ENCODE measurements around the gene RPH3AL. TPM values are rescaled to one million over a fixed set of nuclear protein-coding genes. Genes with fewer than 3 reads are reported as not detected.
A peak's percentile ranks its signal among the peaks of the same experiment; 100 is the strongest.

RPH3AL gene
- total RNA-seq, 4 donors from 2014 or later = 31.4 to 92.4 (median 48.6) TPM

DNA sequence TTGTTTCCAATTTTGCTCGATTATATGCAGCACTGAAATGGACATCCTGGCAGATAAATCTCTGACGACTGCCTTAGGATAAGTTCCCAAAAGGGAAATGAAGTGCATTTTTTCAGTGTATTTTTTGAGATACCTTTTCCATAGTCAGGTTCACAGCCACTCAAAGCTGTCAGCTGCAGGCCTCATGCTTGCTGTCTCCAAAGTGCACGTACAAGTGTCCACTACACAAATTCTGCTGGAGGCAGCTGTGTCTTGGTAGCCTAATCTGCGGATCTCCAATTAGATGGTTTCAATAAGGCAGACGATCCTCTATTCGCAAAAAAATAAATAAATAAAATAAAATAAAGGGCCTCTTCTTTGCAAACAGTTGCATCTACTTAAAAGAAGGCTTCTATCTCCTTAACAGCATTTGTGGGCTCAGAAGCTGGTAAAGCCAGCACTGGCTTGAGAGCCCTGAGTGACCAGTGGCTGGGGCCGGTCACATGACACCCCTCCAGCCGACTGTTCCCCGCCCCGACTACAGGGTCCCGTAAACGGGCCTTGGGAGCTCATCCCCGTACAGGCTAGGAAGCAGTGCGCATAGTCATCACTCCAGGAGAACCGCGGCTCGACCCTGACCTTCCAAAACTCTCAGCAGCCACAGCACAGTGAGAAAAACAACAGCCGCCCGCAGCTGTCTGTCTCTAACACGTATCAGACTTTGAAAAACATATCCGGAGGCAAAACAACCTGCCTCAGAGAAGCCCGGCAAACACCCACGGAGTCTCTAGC lies 18.8 kb downstream of the RPH3AL start:
- Histone ChIP-seq H3K9me3 (no peaks in the 10 kb centered on the region), H3K27ac (peak overlapping the region in 3 of 4 donors; percentile 32 to 83 (median 81)), H3K4me1 (peaks cover 0 to 13% (median 0%) of the 10 kb centered on the region in 4 donors), H3K36me3 (no peaks in the 10 kb centered on the region), H3K4me3 (peak overlapping the region in 2 of 4 donors; percentile 5 to 24), H3K27me3 (no peaks in the 10 kb centered on the region)
- DNase-seq = peak; percentile 26 to 76 (median 62)
- TF ChIP-seq, protein P1, sequence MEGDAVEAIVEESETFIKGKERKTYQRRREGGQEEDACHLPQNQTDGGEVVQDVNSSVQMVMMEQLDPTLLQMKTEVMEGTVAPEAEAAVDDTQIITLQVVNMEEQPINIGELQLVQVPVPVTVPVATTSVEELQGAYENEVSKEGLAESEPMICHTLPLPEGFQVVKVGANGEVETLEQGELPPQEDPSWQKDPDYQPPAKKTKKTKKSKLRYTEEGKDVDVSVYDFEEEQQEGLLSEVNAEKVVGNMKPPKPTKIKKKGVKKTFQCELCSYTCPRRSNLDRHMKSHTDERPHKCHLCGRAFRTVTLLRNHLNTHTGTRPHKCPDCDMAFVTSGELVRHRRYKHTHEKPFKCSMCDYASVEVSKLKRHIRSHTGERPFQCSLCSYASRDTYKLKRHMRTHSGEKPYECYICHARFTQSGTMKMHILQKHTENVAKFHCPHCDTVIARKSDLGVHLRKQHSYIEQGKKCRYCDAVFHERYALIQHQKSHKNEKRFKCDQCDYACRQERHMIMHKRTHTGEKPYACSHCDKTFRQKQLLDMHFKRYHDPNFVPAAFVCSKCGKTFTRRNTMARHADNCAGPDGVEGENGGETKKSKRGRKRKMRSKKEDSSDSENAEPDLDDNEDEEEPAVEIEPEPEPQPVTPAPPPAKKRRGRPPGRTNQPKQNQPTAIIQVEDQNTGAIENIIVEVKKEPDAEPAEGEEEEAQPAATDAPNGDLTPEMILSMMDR (IDR thresholded peaks at IDR 0.05) = no peak
- TF ChIP-seq POLR2A (IDR thresholded peaks at IDR 0.05) = peak in 1 of 2 donors; percentile 40

- TF ChIP-seq, protein P1 (IDR thresholded peaks at IDR 0.05) = no peak
- TF ChIP-seq POLR2A (IDR thresholded peaks at IDR 0.05) = no peak
- H3K27me3 ChIP-seq = no peaks in the 10 kb centered on the region
- H3K36me3 ChIP-seq = no peaks in the 10 kb centered on the region
- peak in 1 of 3 donors; percentile 48 for DNase-seq
- H3K4me1 ChIP-seq = peaks cover 0 to 10% (median 0%) of the 10 kb centered on the region in 4 donors
- peak overlapping the region in 1 of 4 donors; percentile 33 for H3K4me3 ChIP-seq
- H3K27ac ChIP-seq = peak overlapping the region; percentile 22 to 83 (median 56)
- H3K9me3 ChIP-seq = no peaks in the 10 kb centered on the region
Observed at GRCh38 chr17:332558-333322, 19.9 kb downstream of the RPH3AL start.

DNA sequence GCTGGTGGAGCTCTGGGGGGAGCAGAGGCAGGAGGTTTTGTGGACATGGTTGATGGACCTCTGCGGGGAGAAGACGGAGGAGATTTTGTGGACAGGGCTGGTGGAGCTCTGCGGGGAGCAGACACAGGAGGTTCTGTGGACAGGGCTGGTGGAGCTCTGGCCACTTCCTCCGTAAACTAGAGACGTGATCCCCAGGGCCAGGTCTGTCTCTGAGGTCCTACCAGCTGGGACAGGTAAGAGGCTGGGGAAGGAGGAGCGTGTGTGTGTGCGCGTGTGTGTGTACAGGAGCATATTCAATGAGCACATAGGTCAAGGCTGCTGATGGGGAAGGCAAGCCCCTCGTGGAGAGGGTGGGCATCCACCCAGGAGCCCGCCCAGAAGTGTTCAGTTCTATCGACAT lies 20.6 kb downstream of the RPH3AL start:
- Histone ChIP-seq H3K36me3 (no peaks in the 10 kb centered on the region), H3K27ac (peak overlapping the region; percentile 22 to 83 (median 56)), H3K4me3 (peak overlapping the region in 1 of 4 donors; percentile 33), H3K9me3 (no peaks in the 10 kb centered on the region), H3K4me1 (peaks cover 0 to 10% (median 0%) of the 10 kb centered on the region in 4 donors), H3K27me3 (no peaks in the 10 kb centered on the region)
- TF ChIP-seq POLR2A (IDR thresholded peaks at IDR 0.05) = no peak
- TF ChIP-seq, protein P1 (IDR thresholded peaks at IDR 0.05) = no peak
- DNase-seq = no peak

DNA sequence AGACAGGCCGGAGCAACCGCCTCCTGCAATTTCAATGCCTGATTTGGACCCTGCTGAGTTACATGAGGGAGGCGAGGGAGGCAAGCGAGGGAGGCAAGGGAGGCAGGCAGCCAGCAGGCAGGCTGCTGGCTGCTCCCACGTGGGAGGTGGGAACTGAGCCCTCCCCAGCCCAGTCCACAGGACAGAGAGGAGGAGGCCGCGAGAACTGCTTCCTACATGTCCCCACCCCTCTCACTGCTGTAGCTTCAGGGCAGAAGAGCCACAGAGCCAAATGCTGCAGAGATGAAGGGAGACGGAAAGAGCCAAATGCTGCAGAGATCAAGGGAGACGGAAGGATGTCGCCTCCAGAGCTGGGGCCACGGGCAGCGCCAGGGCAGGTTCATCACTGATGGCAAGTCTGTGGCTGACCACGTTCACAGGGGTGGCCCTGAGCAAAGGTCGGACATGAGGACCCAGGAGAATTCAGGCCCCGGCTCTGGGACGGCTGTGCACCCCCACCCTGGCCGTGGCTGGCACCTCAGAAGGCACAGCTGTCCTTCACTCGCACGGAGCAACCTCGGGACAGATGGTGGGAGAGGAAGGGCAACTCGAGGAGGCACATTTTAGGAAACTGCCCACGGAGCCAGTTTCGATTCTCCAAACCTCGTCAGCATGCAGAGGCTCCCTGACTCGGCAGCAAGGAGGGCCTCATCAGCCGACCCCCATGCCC lies 21.5 kb downstream of the RPH3AL start:
- peak overlapping the region in 2 of 4 donors; percentile 26 to 33 for H3K4me3 ChIP-seq
- H3K9me3 ChIP-seq = no peaks in the 10 kb centered on the region
- peak overlapping the region; percentile 22 to 83 (median 56) for H3K27ac ChIP-seq
- H3K4me1 ChIP-seq = peaks cover 0 to 2% (median 0%) of the 10 kb centered on the region in 4 donors
- H3K36me3 ChIP-seq = no peaks in the 10 kb centered on the region
- DNase-seq = peak in 1 of 3 donors; percentile 53
- no peaks in the 10 kb centered on the region for H3K27me3 ChIP-seq
- TF ChIP-seq, protein P1 (IDR thresholded peaks at IDR 0.05) = no peak
- no peak for TF ChIP-seq POLR2A (IDR thresholded peaks at IDR 0.05)

DNA sequence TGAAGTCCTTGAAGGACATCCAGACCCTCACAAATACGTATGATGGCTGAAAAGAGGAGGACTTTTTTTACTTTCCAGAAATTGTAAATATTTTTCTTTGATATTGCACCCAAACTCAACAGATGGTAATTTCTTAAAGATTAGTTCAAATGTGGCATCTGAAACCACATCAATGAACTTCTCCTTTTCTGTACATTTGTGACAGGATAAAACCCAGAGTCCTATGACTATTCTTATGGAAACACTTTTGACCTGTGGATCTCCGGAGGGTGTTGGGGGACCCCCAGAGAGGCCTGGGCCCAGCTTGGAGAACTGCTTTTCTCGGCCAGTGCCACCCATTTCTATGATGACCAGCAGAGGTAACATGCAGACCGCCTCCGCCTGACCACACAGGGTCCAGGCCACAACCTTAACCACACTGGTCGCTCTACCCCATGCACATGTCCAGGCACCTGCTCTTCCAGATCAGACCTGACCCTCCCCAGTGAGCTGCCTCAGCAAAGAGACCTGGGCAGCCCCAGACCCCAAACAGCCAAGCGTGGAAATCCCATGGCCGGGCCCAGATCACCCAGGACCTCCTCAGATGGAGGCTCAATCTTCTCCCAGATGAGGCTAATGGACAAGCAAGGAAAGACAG lies 22.7 kb downstream of the RPH3AL start:
- Histone ChIP-seq H3K36me3 (peaks cover 0 to 6% (median 0%) of the 10 kb centered on the region in 3 donors), H3K27ac (no peak overlapping the region), H3K27me3 (no peaks in the 10 kb centered on the region), H3K4me3 (no peak overlapping the region), H3K9me3 (no peaks in the 10 kb centered on the region), H3K4me1 (no peaks in the 10 kb centered on the region)
- no peak for TF ChIP-seq POLR2A (IDR thresholded peaks at IDR 0.05)
- TF ChIP-seq, protein P1 (IDR thresholded peaks at IDR 0.05) = no peak
- DNase-seq = no peak

Measured in Peyer's patch (tissue), 4 donors.